ENCODE measurements around the gene ZKSCAN3. TPM values are rescaled to one million over a fixed set of nuclear protein-coding genes. Genes with fewer than 3 reads are reported as not detected.

Gene ZKSCAN3
- total RNA-seq, 1 donor from 2014 or later, result 12.6 TPM

DNA sequence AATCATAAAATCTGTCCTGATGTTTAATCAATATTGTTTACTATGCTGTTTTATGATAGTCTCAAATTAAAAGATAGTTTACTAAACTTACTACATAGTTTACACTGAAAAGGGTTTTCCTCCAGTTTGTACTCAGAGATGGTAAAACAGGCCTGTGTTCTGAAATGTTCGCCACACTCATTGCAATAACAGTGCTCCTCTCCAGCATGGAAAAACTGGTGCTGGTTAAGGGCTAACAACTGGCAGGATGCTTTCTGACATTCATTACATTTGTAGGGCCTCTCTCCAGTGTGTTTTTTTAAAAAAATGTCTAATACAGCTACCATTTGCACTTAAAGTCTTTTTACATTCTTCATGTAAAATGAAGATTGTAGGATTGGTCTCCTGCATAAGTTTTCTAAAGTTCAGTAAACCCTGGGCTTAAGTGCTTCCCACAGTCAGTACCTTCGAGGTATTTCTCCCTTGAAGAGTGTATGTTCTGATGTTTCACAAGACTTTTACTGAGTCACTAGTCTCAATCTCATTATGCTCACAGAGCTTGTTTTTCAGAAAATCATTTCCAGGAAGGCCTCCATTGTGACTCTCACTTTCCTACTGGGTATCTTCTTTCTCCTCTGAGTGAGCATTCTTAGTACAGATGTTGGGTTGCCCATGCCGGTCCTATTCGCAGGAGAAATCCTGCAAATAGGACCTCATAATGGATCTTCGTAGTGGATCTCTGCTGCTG is 58.5 kb downstream of the ZKSCAN3 start:
- Mint-ChIP-seq H3K4me3 (no peak overlapping the region), H3K36me3 (no peaks in the 10 kb centered on the region), H3K4me1 (ENCODE audit: unreplicated experiment) (no peaks in the 10 kb centered on the region), H3K9me3 (no peaks in the 10 kb centered on the region), H3K27ac (no peak overlapping the region), H3K27me3 (peaks cover 25% of the 10 kb centered on the region)
- TF ChIP-seq, protein P1, sequence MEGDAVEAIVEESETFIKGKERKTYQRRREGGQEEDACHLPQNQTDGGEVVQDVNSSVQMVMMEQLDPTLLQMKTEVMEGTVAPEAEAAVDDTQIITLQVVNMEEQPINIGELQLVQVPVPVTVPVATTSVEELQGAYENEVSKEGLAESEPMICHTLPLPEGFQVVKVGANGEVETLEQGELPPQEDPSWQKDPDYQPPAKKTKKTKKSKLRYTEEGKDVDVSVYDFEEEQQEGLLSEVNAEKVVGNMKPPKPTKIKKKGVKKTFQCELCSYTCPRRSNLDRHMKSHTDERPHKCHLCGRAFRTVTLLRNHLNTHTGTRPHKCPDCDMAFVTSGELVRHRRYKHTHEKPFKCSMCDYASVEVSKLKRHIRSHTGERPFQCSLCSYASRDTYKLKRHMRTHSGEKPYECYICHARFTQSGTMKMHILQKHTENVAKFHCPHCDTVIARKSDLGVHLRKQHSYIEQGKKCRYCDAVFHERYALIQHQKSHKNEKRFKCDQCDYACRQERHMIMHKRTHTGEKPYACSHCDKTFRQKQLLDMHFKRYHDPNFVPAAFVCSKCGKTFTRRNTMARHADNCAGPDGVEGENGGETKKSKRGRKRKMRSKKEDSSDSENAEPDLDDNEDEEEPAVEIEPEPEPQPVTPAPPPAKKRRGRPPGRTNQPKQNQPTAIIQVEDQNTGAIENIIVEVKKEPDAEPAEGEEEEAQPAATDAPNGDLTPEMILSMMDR (conservative IDR thresholded peaks at IDR 0.05), result no peak
- DNase-seq (ENCODE audit: extremely low spot score, unreplicated experiment), result no peak

- TF ChIP-seq, protein P1 (conservative IDR thresholded peaks at IDR 0.05), result no peak
- Mint-ChIP-seq H3K36me3 (no peaks in the 10 kb centered on the region), H3K4me1 (ENCODE audit: unreplicated experiment) (no peaks in the 10 kb centered on the region), H3K4me3 (no peak overlapping the region), H3K27ac (no peak overlapping the region), H3K27me3 (peaks cover 23% of the 10 kb centered on the region), H3K9me3 (no peaks in the 10 kb centered on the region)
- no peak for DNase-seq (ENCODE audit: extremely low spot score, unreplicated experiment)
Observed at GRCh38 chr6:28410767-28411166, 61.0 kb downstream of the ZKSCAN3 start.

- TF ChIP-seq, protein P1 (conservative IDR thresholded peaks at IDR 0.05), result no peak
- Mint-ChIP-seq H3K27me3 (peaks cover 13% of the 10 kb centered on the region), H3K9me3 (no peaks in the 10 kb centered on the region), H3K36me3 (no peaks in the 10 kb centered on the region), H3K4me1 (ENCODE audit: unreplicated experiment) (no peaks in the 10 kb centered on the region), H3K4me3 (no peak overlapping the region), H3K27ac (no peak overlapping the region)
- DNase-seq (ENCODE audit: extremely low spot score, unreplicated experiment), result no peak
Observed at GRCh38 chr6:28413681-28414080, 63.9 kb downstream of the ZKSCAN3 start.

Other genes with a start within 250 kb of the ZKSCAN3 start
- 8.9 and 12.1 TPM in 2 replicates for gene ZSCAN16, start 225.3 kb upstream of the ZKSCAN3 start, total RNA-seq (ENCODE audit: low replicate concordance)
- gene ZKSCAN8, start 208.1 kb upstream of the ZKSCAN3 start, total RNA-seq (ENCODE audit: low replicate concordance), result 22.1 and 37.5 TPM in 2 replicates
- 16.5 and 27.1 TPM in 2 replicates for gene ZSCAN9, start 124.7 kb upstream of the ZKSCAN3 start, total RNA-seq (ENCODE audit: low replicate concordance)
- 7.8 TPM in 2 replicates for gene ZKSCAN4, start 97.7 kb upstream of the ZKSCAN3 start, total RNA-seq (ENCODE audit: low replicate concordance)
- 0.55 TPM in 1 of 2 replicates, not detected in the other for gene NKAPL, start 90.7 kb upstream of the ZKSCAN3 start, total RNA-seq (ENCODE audit: low replicate concordance)
- 10.9 and 16.7 TPM in 2 replicates for gene ZSCAN26, start 82.8 kb upstream of the ZKSCAN3 start, total RNA-seq (ENCODE audit: low replicate concordance)
- gene PGBD1, start 68.4 kb upstream of the ZKSCAN3 start, total RNA-seq (ENCODE audit: low replicate concordance), result 3.6 and 7.9 TPM in 2 replicates
- gene ZSCAN31, start 13.8 kb upstream of the ZKSCAN3 start, total RNA-seq (ENCODE audit: low replicate concordance), result 6.2 TPM in 2 replicates
- 9.6 and 12.4 TPM in 2 replicates for gene ZSCAN12, start 49.8 kb downstream of the ZKSCAN3 start, total RNA-seq (ENCODE audit: low replicate concordance)
- 10.3 and 11.2 TPM in 2 replicates for gene ZSCAN23, start 93.5 kb downstream of the ZKSCAN3 start, total RNA-seq (ENCODE audit: low replicate concordance)
- not detected in 2 replicates for gene GPX6, start 165.8 kb downstream of the ZKSCAN3 start, total RNA-seq (ENCODE audit: low replicate concordance)
- not detected in 2 replicates for gene GPX5, start 175.9 kb downstream of the ZKSCAN3 start, total RNA-seq (ENCODE audit: low replicate concordance)

All from type B pancreatic cell (in vitro differentiated cells).